HepG2 (cell line): Measurements from ENCODE around the gene FNDC8. TPM values are rescaled to one million over a fixed set of nuclear protein-coding genes. Genes with fewer than 3 reads are reported as not detected.

ENCODE experiments used
- KMT2B ChIP-seq: IDR thresholded peaks from 2 replicates; pipeline ENCODE4 v1.6.1; 2016; ENCODE audit warnings: missing genetic modification reagents, missing compliant biosample characterization
- PPARG ChIP-seq: conservative IDR thresholded peaks from 2 replicates; pipeline ENCODE4 v1.6.1; 2016; ENCODE audit warnings: missing biosample characterization, missing genetic modification reagents
- RARA ChIP-seq: IDR thresholded peaks from 2 replicates; pipeline ENCODE4 v1.6.1; 2016; ENCODE audit warnings: missing genetic modification reagents, missing compliant biosample characterization
- SETDB1 ChIP-seq: sonication (generic); formaldehyde crosslinking; IDR thresholded peaks from 2 replicates; pipeline ENCODE4 v1.5.1; 2020; ENCODE audit warnings: missing genetic modification reagents, mild to moderate bottlenecking, borderline replicate concordance
- ZNF777 ChIP-seq: sonication (generic); formaldehyde crosslinking; IDR thresholded peaks from 2 replicates; pipeline ENCODE4 v1.4.0; 2020; ENCODE audit warnings: missing genetic modification reagents
- polyA plus RNA-seq, 8 experiments: library from polyadenylated mRNA; depleted of rRNA in 3 of 8; stranded (reverse) in 7 of 8; unstranded in 1 of 8; fragments of >200 nt; fragmentation: Illumina TruSeq in 4 of 8; extraction: Trizol in 4 of 8; gene quantifications; 2 replicates each; pipeline versions ENCODE4 v1.2.1 to v1.2.3, GENCODE V29; 2011 to 2016; ENCODE audit warnings: low read depth in 4 of 8, missing spikeins in 1 of 8, mixed read lengths in 1 of 8; ENCODE audit not compliant: insufficient read depth in 1 of 8
- total RNA-seq, 5 experiments: library from RNA; depleted of rRNA; stranded (reverse); fragments of >200 nt; fragmentation: Illumina TruSeq; extraction: Trizol; gene quantifications; 2 replicates each; pipeline ENCODE4 v1.2.3, GENCODE V29; 2016; ENCODE audit warnings: low read depth in 1 of 5
- TF ChIP-seq, protein P1 (sequence below): sonication (generic); formaldehyde crosslinking; IDR thresholded peaks from 2 replicates; pipeline ENCODE4 v1.5.0; 2020; ENCODE audit warnings: mild to moderate bottlenecking, missing genetic modification reagents, borderline replicate concordance
- TF ChIP-seq, protein P2 (sequence below), 2 experiments: fragments of 450-650 bp in 1 of 2; sonication (generic) in 1 of 2; formaldehyde crosslinking in 1 of 2; IDR thresholded peaks; 2 replicates each; pipeline versions ENCODE4 v1.6.1 to v1.8.0; 2016 to 2022; ENCODE audit warnings: antibody characterized with exemption in 1 of 2, mild to moderate bottlenecking in 1 of 2, missing genetic modification reagents in 1 of 2
- TF ChIP-seq, protein P3 (sequence below): sonication (generic); formaldehyde crosslinking; IDR thresholded peaks from 2 replicates; pipeline ENCODE4 v1.5.0; 2020; ENCODE audit warnings: missing genetic modification reagents, mild to moderate bottlenecking, borderline replicate concordance

FNDC8 gene
- total and polyA plus RNA-seq, 2 of the 13 experiments (the other 11 are each of a cell fraction or from before 2014, with no cell fraction given): not detected

DNA sequence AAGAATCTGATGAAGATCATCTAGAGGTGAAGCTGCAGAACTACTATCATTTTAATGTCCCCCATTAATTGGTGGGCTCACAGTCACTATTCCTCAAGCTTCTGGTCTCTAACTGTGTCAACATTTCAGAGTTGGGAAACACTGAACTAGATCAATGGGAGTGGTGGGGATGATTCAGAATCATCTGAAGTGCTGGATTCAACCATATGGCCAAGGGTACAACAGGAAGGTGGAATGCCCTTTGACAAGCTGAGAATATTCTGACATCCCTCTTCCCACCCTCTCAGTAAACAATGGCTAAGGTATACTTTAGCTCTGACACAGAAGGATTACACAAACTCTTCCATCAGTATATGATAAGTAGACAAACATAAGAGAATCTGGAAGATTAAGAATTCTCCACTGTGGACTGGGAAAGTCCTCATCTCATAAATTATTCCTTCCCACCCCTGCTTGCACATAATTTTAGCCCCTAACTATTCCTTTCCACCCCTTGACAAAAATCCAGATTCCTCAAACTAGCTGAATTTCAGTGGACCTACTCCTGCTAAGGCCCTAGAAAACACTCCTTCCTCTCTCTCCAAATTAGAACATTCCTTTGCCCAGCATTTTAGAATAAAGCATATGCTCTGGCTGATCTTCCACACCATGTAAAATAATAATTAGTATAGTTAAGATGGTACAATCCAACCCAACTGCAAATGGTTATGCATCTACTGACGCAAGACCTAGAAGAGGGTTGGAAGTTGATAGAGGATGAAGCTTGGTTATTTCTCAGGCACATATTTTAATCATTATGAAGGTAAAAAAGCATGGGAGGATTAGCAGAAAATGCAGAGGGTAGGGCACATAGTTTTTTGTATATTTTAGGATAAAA lies 41.6 kb upstream of the FNDC8 start (continued):
- TF ChIP-seq RARA (CRISPR knock-in tag) (peak; percentile 76), PPARG (CRISPR knock-in tag) (peak; percentile 73; the same call in 1 of the 2 replicates), ZNF777 (CRISPR knock-in tag) (no peak), SETDB1 (CRISPR knock-in tag) (no peak), KMT2B (CRISPR knock-in tag) (no peak)
- TF ChIP-seq, protein P1, sequence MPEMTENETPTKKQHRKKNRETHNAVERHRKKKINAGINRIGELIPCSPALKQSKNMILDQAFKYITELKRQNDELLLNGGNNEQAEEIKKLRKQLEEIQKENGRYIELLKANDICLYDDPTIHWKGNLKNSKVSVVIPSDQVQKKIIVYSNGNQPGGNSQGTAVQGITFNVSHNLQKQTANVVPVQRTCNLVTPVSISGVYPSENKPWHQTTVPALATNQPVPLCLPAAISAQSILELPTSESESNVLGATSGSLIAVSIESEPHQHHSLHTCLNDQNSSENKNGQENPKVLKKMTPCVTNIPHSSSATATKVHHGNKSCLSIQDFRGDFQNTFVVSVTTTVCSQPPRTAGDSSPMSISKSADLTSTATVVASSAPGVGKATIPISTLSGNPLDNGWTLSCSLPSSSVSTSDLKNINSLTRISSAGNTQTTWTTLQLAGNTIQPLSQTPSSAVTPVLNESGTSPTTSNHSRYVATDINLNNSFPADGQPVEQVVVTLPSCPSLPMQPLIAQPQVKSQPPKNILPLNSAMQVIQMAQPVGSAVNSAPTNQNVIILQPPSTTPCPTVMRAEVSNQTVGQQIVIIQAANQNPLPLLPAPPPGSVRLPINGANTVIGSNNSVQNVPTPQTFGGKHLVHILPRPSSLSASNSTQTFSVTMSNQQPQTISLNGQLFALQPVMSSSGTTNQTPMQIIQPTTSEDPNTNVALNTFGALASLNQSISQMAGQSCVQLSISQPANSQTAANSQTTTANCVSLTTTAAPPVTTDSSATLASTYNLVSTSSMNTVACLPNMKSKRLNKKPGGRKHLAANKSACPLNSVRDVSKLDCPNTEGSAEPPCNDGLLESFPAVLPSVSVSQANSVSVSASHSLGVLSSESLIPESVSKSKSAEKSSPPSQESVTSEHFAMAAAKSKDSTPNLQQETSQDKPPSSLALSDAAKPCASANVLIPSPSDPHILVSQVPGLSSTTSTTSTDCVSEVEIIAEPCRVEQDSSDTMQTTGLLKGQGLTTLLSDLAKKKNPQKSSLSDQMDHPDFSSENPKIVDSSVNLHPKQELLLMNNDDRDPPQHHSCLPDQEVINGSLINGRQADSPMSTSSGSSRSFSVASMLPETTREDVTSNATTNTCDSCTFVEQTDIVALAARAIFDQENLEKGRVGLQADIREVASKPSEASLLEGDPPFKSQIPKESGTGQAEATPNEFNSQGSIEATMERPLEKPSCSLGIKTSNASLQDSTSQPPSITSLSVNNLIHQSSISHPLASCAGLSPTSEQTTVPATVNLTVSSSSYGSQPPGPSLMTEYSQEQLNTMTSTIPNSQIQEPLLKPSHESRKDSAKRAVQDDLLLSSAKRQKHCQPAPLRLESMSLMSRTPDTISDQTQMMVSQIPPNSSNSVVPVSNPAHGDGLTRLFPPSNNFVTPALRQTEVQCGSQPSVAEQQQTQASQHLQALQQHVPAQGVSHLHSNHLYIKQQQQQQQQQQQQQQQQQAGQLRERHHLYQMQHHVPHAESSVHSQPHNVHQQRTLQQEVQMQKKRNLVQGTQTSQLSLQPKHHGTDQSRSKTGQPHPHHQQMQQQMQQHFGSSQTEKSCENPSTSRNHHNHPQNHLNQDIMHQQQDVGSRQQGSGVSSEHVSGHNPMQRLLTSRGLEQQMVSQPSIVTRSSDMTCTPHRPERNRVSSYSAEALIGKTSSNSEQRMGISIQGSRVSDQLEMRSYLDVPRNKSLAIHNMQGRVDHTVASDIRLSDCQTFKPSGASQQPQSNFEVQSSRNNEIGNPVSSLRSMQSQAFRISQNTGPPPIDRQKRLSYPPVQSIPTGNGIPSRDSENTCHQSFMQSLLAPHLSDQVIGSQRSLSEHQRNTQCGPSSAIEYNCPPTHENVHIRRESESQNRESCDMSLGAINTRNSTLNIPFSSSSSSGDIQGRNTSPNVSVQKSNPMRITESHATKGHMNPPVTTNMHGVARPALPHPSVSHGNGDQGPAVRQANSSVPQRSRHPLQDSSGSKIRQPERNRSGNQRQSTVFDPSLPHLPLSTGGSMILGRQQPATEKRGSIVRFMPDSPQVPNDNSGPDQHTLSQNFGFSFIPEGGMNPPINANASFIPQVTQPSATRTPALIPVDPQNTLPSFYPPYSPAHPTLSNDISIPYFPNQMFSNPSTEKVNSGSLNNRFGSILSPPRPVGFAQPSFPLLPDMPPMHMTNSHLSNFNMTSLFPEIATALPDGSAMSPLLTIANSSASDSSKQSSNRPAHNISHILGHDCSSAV (CRISPR knock-in tag): no peak
- TF ChIP-seq, protein P2, sequence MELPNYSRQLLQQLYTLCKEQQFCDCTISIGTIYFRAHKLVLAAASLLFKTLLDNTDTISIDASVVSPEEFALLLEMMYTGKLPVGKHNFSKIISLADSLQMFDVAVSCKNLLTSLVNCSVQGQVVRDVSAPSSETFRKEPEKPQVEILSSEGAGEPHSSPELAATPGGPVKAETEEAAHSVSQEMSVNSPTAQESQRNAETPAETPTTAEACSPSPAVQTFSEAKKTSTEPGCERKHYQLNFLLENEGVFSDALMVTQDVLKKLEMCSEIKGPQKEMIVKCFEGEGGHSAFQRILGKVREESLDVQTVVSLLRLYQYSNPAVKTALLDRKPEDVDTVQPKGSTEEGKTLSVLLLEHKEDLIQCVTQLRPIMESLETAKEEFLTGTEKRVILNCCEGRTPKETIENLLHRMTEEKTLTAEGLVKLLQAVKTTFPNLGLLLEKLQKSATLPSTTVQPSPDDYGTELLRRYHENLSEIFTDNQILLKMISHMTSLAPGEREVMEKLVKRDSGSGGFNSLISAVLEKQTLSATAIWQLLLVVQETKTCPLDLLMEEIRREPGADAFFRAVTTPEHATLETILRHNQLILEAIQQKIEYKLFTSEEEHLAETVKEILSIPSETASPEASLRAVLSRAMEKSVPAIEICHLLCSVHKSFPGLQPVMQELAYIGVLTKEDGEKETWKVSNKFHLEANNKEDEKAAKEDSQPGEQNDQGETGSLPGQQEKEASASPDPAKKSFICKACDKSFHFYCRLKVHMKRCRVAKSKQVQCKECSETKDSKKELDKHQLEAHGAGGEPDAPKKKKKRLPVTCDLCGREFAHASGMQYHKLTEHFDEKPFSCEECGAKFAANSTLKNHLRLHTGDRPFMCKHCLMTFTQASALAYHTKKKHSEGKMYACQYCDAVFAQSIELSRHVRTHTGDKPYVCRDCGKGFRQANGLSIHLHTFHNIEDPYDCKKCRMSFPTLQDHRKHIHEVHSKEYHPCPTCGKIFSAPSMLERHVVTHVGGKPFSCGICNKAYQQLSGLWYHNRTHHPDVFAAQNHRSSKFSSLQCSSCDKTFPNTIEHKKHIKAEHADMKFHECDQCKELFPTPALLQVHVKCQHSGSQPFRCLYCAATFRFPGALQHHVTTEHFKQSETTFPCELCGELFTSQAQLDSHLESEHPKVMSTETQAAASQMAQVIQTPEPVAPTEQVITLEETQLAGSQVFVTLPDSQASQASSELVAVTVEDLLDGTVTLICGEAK (IDR thresholded peaks at IDR 0.05): no peak
- TF ChIP-seq, protein P2 (CRISPR knock-in tag; IDR thresholded peaks at IDR 0.05): no peak
- TF ChIP-seq, protein P3, sequence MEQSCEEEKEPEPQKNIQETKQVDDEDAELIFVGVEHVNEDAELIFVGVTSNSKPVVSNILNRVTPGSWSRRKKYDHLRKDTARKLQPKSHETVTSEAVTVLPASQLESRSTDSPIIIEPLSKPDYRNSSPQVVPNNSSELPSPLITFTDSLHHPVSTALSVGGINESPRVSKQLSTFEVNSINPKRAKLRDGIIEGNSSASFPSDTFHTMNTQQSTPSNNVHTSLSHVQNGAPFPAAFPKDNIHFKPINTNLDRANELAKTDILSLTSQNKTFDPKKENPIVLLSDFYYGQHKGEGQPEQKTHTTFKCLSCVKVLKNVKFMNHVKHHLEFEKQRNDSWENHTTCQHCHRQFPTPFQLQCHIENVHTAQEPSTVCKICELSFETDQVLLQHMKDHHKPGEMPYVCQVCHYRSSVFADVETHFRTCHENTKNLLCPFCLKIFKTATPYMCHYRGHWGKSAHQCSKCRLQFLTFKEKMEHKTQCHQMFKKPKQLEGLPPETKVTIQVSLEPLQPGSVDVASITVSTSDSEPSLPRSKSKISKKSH: no peak
